Activated gamma-delta T cell (primary cell): ENCODE results near the gene CCDC81.

Experiments
- DNase-seq: peaks from one replicate; lab custom pipeline; 2025; lab: John Stamatoyannopoulos, UW

CCDC81 gene

GRCh38 chr11:86464509-86465221 is 90.0 kb downstream of the CCDC81 start:
- DNase-seq = no peak

- no peak for DNase-seq
Measured at GRCh38 chr11:86468169-86468568, 93.5 kb downstream of the CCDC81 start.

- DNase-seq = no peak
Measured at GRCh38 chr11:86469491-86470388, 95.1 kb downstream of the CCDC81 start.
